Measurements from ENCODE around the gene CASK. TPM values are rescaled to one million over a fixed set of nuclear protein-coding genes. Genes with fewer than 3 reads are reported as not detected.

CASK gene
- 56.1 TPM for total RNA-seq

GRCh38 chrX:41923211-41923977 is at the start of gene CASK:
Gene CASK (minus strand): TSS chrX:41923554. CDS start chrX:41922988, 566 bp downstream.
- DNase-seq (ENCODE audit: low spot score) = peak; percentile 92

GRCh38 chrX:41971346-41971745 is 48.0 kb upstream of the CASK start:
- DNase-seq (ENCODE audit: low spot score) = no peak

GRCh38 chrX:41970419-41970818 is 47.1 kb upstream of the CASK start:
- no peak for DNase-seq (ENCODE audit: low spot score)

- no peak for DNase-seq (ENCODE audit: low spot score)
Measured at GRCh38 chrX:41963348-41963747, 40.0 kb upstream of the CASK start.

- DNase-seq (ENCODE audit: low spot score) = no peak
Measured at GRCh38 chrX:41960142-41960541, 36.8 kb upstream of the CASK start.

- DNase-seq (ENCODE audit: low spot score) = no peak
Measured at GRCh38 chrX:41958861-41959260, 35.5 kb upstream of the CASK start.

- DNase-seq (ENCODE audit: low spot score) = no peak
Measured at GRCh38 chrX:41956027-41956426, 32.7 kb upstream of the CASK start.

GRCh38 chrX:41952102-41952501 is 28.7 kb upstream of the CASK start:
- DNase-seq (ENCODE audit: low spot score) = no peak

GRCh38 chrX:41946989-41947612 is 23.7 kb upstream of the CASK start:
- no peak for DNase-seq (ENCODE audit: low spot score)

- no peak for DNase-seq (ENCODE audit: low spot score)
Measured at GRCh38 chrX:41946235-41946634, 22.9 kb upstream of the CASK start.

GRCh38 chrX:41935832-41936231 is 12.5 kb upstream of the CASK start:
- DNase-seq (ENCODE audit: low spot score) = no peak

GRCh38 chrX:41933546-41933945 is 10.2 kb upstream of the CASK start:
- no peak for DNase-seq (ENCODE audit: low spot score)

GRCh38 chrX:41932885-41933284 is 9.5 kb upstream of the CASK start:
- DNase-seq (ENCODE audit: low spot score) = no peak

- no peak for DNase-seq (ENCODE audit: low spot score)
Measured at GRCh38 chrX:41931591-41931990, 8.2 kb upstream of the CASK start.

- peak; percentile 38 for DNase-seq (ENCODE audit: low spot score)
Measured at GRCh38 chrX:41923978-41924683, 777 bp upstream of the CASK start.

GRCh38 chrX:41922431-41923151 is 763 bp downstream of the CASK start:
- no peak for DNase-seq (ENCODE audit: low spot score)

- DNase-seq (ENCODE audit: low spot score) = no peak
Measured at GRCh38 chrX:41921492-41922430, 1.6 kb downstream of the CASK start.

- no peak for DNase-seq (ENCODE audit: low spot score)
Measured at GRCh38 chrX:41919870-41920269, 3.5 kb downstream of the CASK start.

GRCh38 chrX:41917517-41917916 is 5.8 kb downstream of the CASK start:
- DNase-seq (ENCODE audit: low spot score) = no peak

- no peak for DNase-seq (ENCODE audit: low spot score)
Measured at GRCh38 chrX:41913476-41913875, 9.9 kb downstream of the CASK start.

- no peak for DNase-seq (ENCODE audit: low spot score)
Measured at GRCh38 chrX:41912923-41913322, 10.4 kb downstream of the CASK start.

All from mucosa of gallbladder (tissue), 1 donor.